H1 (cell line): Measurements from ENCODE around the gene LRBA.

Experiments used
- EZH2 ChIP-seq: fragments of 200-600 bp; sonication (generic); IDR thresholded peaks from 2 replicates; pipeline ENCODE4 v1.7.1; 2012; ENCODE audit warnings: low read depth, mild to moderate bottlenecking, moderate library complexity, low read length, inconsistent platforms; ENCODE audit not compliant: severe bottlenecking
- HDAC2 ChIP-seq, 2 experiments: fragments of 300-600 bp in 1 of 2; sonication (generic) in 1 of 2; IDR thresholded peaks; 2 replicates each; pipeline ENCODE4 v1.6.1; 2011 to 2012; ENCODE audit warnings: low read depth in 2 of 2, low read length in 2 of 2, mild to moderate bottlenecking in 2 of 2, moderate library complexity in 2 of 2, borderline replicate concordance in 1 of 2, inconsistent platforms in 1 of 2
- POLR2A ChIP-seq, 2 experiments: IDR thresholded peaks; 1 replicate in 1 of 2; 2 replicates in 1 of 2; pipeline ENCODE4 v1.6.1; 2011; ENCODE audit warnings: low read depth in 2 of 2, low read length in 2 of 2, mild to moderate bottlenecking in 2 of 2; ENCODE audit errors: control extremely low read depth in 1 of 2
- SIN3A ChIP-seq, 2 experiments: IDR thresholded peaks in 1 of 2; conservative IDR thresholded peaks in 1 of 2; 2 replicates each; pipeline ENCODE4 v1.6.1; 2011 to 2012; ENCODE audit warnings: low read length in 2 of 2, improper control_type of control experiment in 1 of 2, low read depth in 1 of 2, mild to moderate bottlenecking in 1 of 2
- SP1 ChIP-seq: IDR thresholded peaks from 2 replicates; pipeline ENCODE4 v1.6.1; 2011; ENCODE audit warnings: low read depth, low read length
- SRF ChIP-seq: IDR thresholded peaks from 2 replicates; pipeline ENCODE4 v1.6.1; 2011; ENCODE audit warnings: mild to moderate bottlenecking, low read depth, low read length, moderate library complexity
- TF ChIP-seq, protein P1 (sequence below): IDR thresholded peaks from 2 replicates; pipeline ENCODE4 v1.6.1; 2011; ENCODE audit warnings: low read depth, mild to moderate bottlenecking, low read length; ENCODE audit not compliant: insufficient read depth
- TF ChIP-seq, protein P2 (sequence below), 3 experiments: IDR thresholded peaks; 1 replicate in 2 of 3; 2 replicates in 1 of 3; pipeline versions ENCODE4 v1.5.1 to v1.6.1; 2011; ENCODE audit warnings: low read length in 3 of 3, mild to moderate bottlenecking in 3 of 3, inconsistent platforms in 2 of 3, low read depth in 1 of 3, moderate library complexity in 1 of 3; ENCODE audit not compliant: insufficient read depth in 1 of 3; ENCODE audit errors: control extremely low read depth in 1 of 3

GRCh38 chr4:151000747-151001429 lies 14.2 kb downstream of the LRBA start:
- no peak for TF ChIP-seq HDAC2 (IDR thresholded peaks at IDR 0.05; ENCODE audit: borderline replicate concordance in 1 of 2, low read depth in 2 of 2, low read length in 2 of 2)
- no peak for TF ChIP-seq SP1
- no peak for TF ChIP-seq EZH2
- TF ChIP-seq, protein P1, sequence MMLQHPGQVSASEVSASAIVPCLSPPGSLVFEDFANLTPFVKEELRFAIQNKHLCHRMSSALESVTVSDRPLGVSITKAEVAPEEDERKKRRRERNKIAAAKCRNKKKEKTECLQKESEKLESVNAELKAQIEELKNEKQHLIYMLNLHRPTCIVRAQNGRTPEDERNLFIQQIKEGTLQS, result no peak
- no peak for TF ChIP-seq POLR2A (IDR thresholded peaks at IDR 0.05; ENCODE audit: control extremely low read depth in 1 of 2, low read depth in 2 of 2, low read length in 2 of 2)
- no peak for TF ChIP-seq SRF
- TF ChIP-seq, protein P2, sequence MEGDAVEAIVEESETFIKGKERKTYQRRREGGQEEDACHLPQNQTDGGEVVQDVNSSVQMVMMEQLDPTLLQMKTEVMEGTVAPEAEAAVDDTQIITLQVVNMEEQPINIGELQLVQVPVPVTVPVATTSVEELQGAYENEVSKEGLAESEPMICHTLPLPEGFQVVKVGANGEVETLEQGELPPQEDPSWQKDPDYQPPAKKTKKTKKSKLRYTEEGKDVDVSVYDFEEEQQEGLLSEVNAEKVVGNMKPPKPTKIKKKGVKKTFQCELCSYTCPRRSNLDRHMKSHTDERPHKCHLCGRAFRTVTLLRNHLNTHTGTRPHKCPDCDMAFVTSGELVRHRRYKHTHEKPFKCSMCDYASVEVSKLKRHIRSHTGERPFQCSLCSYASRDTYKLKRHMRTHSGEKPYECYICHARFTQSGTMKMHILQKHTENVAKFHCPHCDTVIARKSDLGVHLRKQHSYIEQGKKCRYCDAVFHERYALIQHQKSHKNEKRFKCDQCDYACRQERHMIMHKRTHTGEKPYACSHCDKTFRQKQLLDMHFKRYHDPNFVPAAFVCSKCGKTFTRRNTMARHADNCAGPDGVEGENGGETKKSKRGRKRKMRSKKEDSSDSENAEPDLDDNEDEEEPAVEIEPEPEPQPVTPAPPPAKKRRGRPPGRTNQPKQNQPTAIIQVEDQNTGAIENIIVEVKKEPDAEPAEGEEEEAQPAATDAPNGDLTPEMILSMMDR (IDR thresholded peaks at IDR 0.05; ENCODE audit: control extremely low read depth in 1 of 3, insufficient read depth in 1 of 3, low read depth in 1 of 3, low read length in 3 of 3), result no peak
- no peak for TF ChIP-seq SIN3A (conservative IDR thresholded peaks at IDR 0.05 in 1 of 2, IDR thresholded peaks at IDR 0.05 in 1 of 2; ENCODE audit: low read depth in 1 of 2, low read length in 2 of 2)
